K562 treated with DMSO at 1 percent for 24 hours (cell line): ENCODE results near the gene NIPA2. TPM values are rescaled to one million over a fixed set of nuclear protein-coding genes. Genes with fewer than 3 reads are reported as not detected.

Source experiments
- total RNA-seq: library from RNA; unstranded; fragments of 300-600 nt; gene quantifications from 2 replicates; pipeline ENCODE4 v1.2.3, GENCODE V29; 2022; ENCODE audit warnings: low read depth; ENCODE audit not compliant: insufficient read depth

Gene NIPA2
- 62.1 and 82.9 TPM in 2 replicates for total RNA-seq

GRCh38 chr15:22838292-22839042 is at the start of gene NIPA2:
Gene NIPA2 (plus strand): TSS chr15:22838666. CDS start chr15:22851732, 13,066 bp downstream.

Other genes starting within 250 kb of the NIPA2 start
- gene NIPA1, start 52.0 kb upstream of the NIPA2 start, total RNA-seq, result 14.7 and 20.8 TPM in 2 replicates
- 40.8 and 43.9 TPM in 2 replicates for gene CYFIP1, start 141.7 kb downstream of the NIPA2 start, total RNA-seq
- 9.3 and 13.2 TPM in 2 replicates for gene TUBGCP5, start 200.9 kb downstream of the NIPA2 start, total RNA-seq